B cell (primary cell): ENCODE results near the gene PCBP1. TPM values are rescaled to one million over a fixed set of nuclear protein-coding genes. Genes with fewer than 3 reads are reported as not detected.

Source experiments
- ATAC-seq: fragments of 200-7000 bp; cut with Tn5 transposase; one replicate; pipeline ENCODE4 v1.10.0; 2021; ENCODE audit warnings: low read depth, mild to moderate bottlenecking, moderate number of reproducible peaks, moderate library complexity
- CTCF ChIA-PET: fragments of 350-600 bp; sonication (Branson Sonifier 250); formaldehyde crosslinking; loops from one replicate; lab custom pipeline; 2021; ENCODE audit warnings: antibody characterized with exemption, inconsistent platforms; lab: Charles Lee
- POLR2A ChIA-PET: fragments of 350-600 bp; sonication (Branson Sonifier 250); formaldehyde crosslinking; loops from one replicate; lab custom pipeline; 2021; ENCODE audit warnings: antibody characterized with exemption; lab: Charles Lee
- DNase-seq: peaks from one replicate; pipeline ENCODE4 v3.0.0; 2013
- H2AFZ ChIP-seq: 2 replicates; pipeline ENCODE4 v1.6.1; 2012; ENCODE audit warnings: mild to moderate bottlenecking, low read depth, low read length; ENCODE audit not compliant: insufficient read depth, poor library complexity, severe bottlenecking
- H3K27ac ChIP-seq, 2 donors: 1 replicate in 1 of 2; 2 replicates in 1 of 2; pipeline ENCODE4 v1.5.1; 2012 to 2013; ENCODE audit warnings: low read length in 2 of 2, mild to moderate bottlenecking in 2 of 2, moderate library complexity in 1 of 2
- H3K27me3 ChIP-seq, 4 experiments: fragments of 200-600 bp in 1 of 4; sonication (generic) in 1 of 4; replicated peaks in 1 of 4; 1 replicate in 2 of 4; 2 replicates in 2 of 4; pipeline versions ENCODE4 v1.6.1 to v1.7.0; 2013 to 2016; ENCODE audit warnings: low read length in 3 of 4, mild to moderate bottlenecking in 2 of 4, mixed read lengths in 1 of 4, moderate library complexity in 1 of 4; ENCODE audit not compliant: insufficient read depth in 4 of 4, control insufficient read depth in 3 of 4; ENCODE audit errors: control extremely low read depth in 1 of 4
- H3K36me3 ChIP-seq, 2 experiments: replicated peaks in 1 of 2; 1 replicate in 1 of 2; 2 replicates in 1 of 2; pipeline versions ENCODE4 v1.6.1 to v1.7.1; 2013; ENCODE audit warnings: low read length in 1 of 2; ENCODE audit not compliant: insufficient read depth in 2 of 2, control insufficient read depth in 1 of 2; ENCODE audit errors: control extremely low read depth in 1 of 2, extremely low read depth in 1 of 2
- H3K4me1 ChIP-seq, 2 donors: fragments of 200-600 bp in 1 of 2; sonication (generic) in 1 of 2; 1 replicate in 1 of 2; 2 replicates in 1 of 2; pipeline versions ENCODE4 v1.5.1 to v1.6.1; 2013 to 2017; ENCODE audit warnings: low read length in 2 of 2; ENCODE audit not compliant: control insufficient read depth in 2 of 2, insufficient read depth in 2 of 2
- H3K4me2 ChIP-seq: replicated peaks from 2 replicates; pipeline ENCODE3; 2012; ENCODE audit warnings: mild to moderate bottlenecking, low read depth, low read length; ENCODE audit not compliant: poor library complexity, severe bottlenecking
- H3K4me3 ChIP-seq, 5 experiments: fragments of 200-600 bp in 1 of 5; sonication (generic) in 1 of 5; 1 replicate in 3 of 5; 2 replicates in 2 of 5; pipeline versions ENCODE4 v1.5.1 to v1.7.0; 2011 to 2016; ENCODE audit warnings: low read length in 4 of 5, mild to moderate bottlenecking in 4 of 5, low read depth in 2 of 5, control low read depth in 1 of 5, moderate library complexity in 1 of 5; ENCODE audit not compliant: insufficient read depth in 1 of 5; ENCODE audit errors: control extremely low read depth in 1 of 5, extremely low read depth in 1 of 5
- H3K79me2 ChIP-seq: fragments of 200-600 bp; sonication (generic); one replicate; pipeline ENCODE4 v1.6.0; 2016; ENCODE audit warnings: low read length; ENCODE audit not compliant: control insufficient read depth, insufficient read depth
- H3K9ac ChIP-seq: fragments of 200-600 bp; sonication (generic); 2 replicates; pipeline ENCODE4 v1.6.1; 2017; ENCODE audit warnings: mild to moderate bottlenecking, low read length, moderate library complexity
- H3K9me3 ChIP-seq, 3 donors: one replicate each; pipeline versions ENCODE4 v1.6.1 to v1.7.1; 2013; ENCODE audit warnings: low read length in 2 of 3; ENCODE audit not compliant: control insufficient read depth in 2 of 3, insufficient read depth in 1 of 3; ENCODE audit errors: control extremely low read depth in 1 of 3
- H4K20me1 ChIP-seq: 2 replicates; pipeline ENCODE4 v1.6.0; 2012; ENCODE audit warnings: mild to moderate bottlenecking, low read length; ENCODE audit not compliant: insufficient read depth, control insufficient read depth, poor library complexity, severe bottlenecking
- H3K27ac Mint-ChIP-seq: one replicate; pipeline ENCODE4 v1.8.0; 2021; ENCODE audit warnings: mixed read lengths
- H3K27me3 Mint-ChIP-seq: one replicate; pipeline ENCODE4 v1.8.0; 2021; ENCODE audit warnings: mixed read lengths
- H3K4me1 Mint-ChIP-seq: one replicate; pipeline ENCODE4 v1.8.0; 2021; ENCODE audit warnings: mixed read lengths
- H3K4me3 Mint-ChIP-seq: one replicate; pipeline ENCODE4 v1.8.0; 2021; ENCODE audit warnings: mixed read lengths
- H3K9me3 Mint-ChIP-seq: one replicate; pipeline ENCODE4 v1.8.0; 2022; ENCODE audit warnings: mixed read lengths; ENCODE audit not compliant: insufficient read depth
- CTCF ChIP-seq: fragments of 200-600 bp; IDR thresholded peaks from one replicate; pipeline ENCODE4 v1.8.0; 2022; ENCODE audit warnings: antibody characterized with exemption, mild to moderate bottlenecking
- EZH2 ChIP-seq: IDR thresholded peaks from 2 replicates; pipeline ENCODE4 v1.6.1; 2012; ENCODE audit warnings: borderline replicate concordance, low read depth, mild to moderate bottlenecking, moderate library complexity, low read length; ENCODE audit not compliant: insufficient read depth, poor library complexity, severe bottlenecking
- WGBS: methylation state at CpG from one replicate; pipeline ENCODE4 v1.1.5; 2013; ENCODE audit warnings: missing lambda C conversion rate; ENCODE audit not compliant: insufficient coverage; 5-methylcytosine and 5-hydroxymethylcytosine counted together
- intact Hi-C: fragments of 100-400 bp; cut with micrococcal nuclease; formaldehyde crosslinking; loops from one replicate; pipeline ENCODE4 v1.10.0; 2022
- polyA plus RNA-seq: library from polyadenylated mRNA; depleted of rRNA; stranded (reverse); fragments of >200 nt; gene quantifications from 2 replicates; pipeline ENCODE4 v1.2.3, GENCODE V29; 2012
- total RNA-seq, 2 donors: library from RNA; stranded (reverse); fragments of 120-200 nt in 1 of 2; gene quantifications; 1 replicate in 1 of 2; 2 replicates in 1 of 2; pipeline versions ENCODE4 v1.2.3 to v1.2.4, GENCODE V29; 2013 to 2022

PCBP1 gene
- total and polyA plus RNA-seq, 2 donors (not counting 1 experiment from before 2014, with no cell fraction given), result 172 to 327 TPM

- ChIA-PET POLR2A (interaction anchor here (0.6 to 8.3 kb wide), 14 partner anchors 9 to 208 kb away, joined by 3 to 170 read pairs (median 20); partner anchors contain the start of genes C2orf42, MXD1 and SNRPG), CTCF (interaction anchor here (1.3 to 12.7 kb wide), 9 partner anchors 9 to 216 kb away, joined by 5 to 98 read pairs (median 41); partner anchors contain the start of genes FAM136A and MXD1)
- H3K27ac ChIP-seq, result peak overlapping the region; percentile 97 to 100
- no peak for TF ChIP-seq CTCF
- no peak for TF ChIP-seq EZH2
- H3K4me1 Mint-ChIP-seq, result peaks cover 64% of the 10 kb centered on the region
- peak overlapping the region; percentile 64 to 99 (median 98) for H3K4me3 ChIP-seq
- H3K9me3 ChIP-seq, result no peaks in the 10 kb centered on the region
- no peak for DNase-seq
- WGBS, result 13% methylated on average over 17 of the region's 22 CpGs
- intact Hi-C loops, result loop anchor here (1.0 to 2.0 kb wide), 8 partner anchors 19 to 256 kb away; partner anchors contain the start of genes GMCL1, SNRPG and TIA1
- H3K4me1 ChIP-seq, result peaks cover 55 to 62% of the 10 kb centered on the region in 2 donors
- H3K4me3 Mint-ChIP-seq, result peak overlapping the region; percentile 94
- H2AFZ ChIP-seq, result peak overlapping the region; percentile 92
- no peak for ATAC-seq
- H3K27me3 ChIP-seq, result no peaks in the 10 kb centered on the region
- H3K9me3 Mint-ChIP-seq, result no peaks in the 10 kb centered on the region
- peak overlapping the region; percentile 94 for H3K4me2 ChIP-seq
- peaks cover 34% of the 10 kb centered on the region for H3K79me2 ChIP-seq
- no peaks in the 10 kb centered on the region for H3K27me3 Mint-ChIP-seq
- H4K20me1 ChIP-seq, result peaks cover 12% of the 10 kb centered on the region
- H3K36me3 ChIP-seq, result peaks cover 0 to 39% of the 10 kb centered on the region in 2 experiments
- peak overlapping the region; percentile 100 for H3K9ac ChIP-seq
- peak overlapping the region; percentile 100 for H3K27ac Mint-ChIP-seq
Observed at GRCh38 chr2:70085711-70086277, 1.5 kb upstream of the PCBP1 start.
